HG02763 (cell line): Measurements from ENCODE around the gene INPP5D.
"Not testable (repeated sequence)": the region's sequence is repeated elsewhere in the genome, so short reads cannot be mapped to it uniquely, and the experiment has no call there.

Source experiments
- ATAC-seq: cut with Tn5 transposase; IDR thresholded peaks from one replicate; pipeline ENCODE4 v1.9.1; 2021; ENCODE audit warnings: mild to moderate bottlenecking, moderate library complexity; ENCODE audit not compliant: unreplicated experiment

INPP5D gene

GRCh38 chr2:233168445-233168844, 108.3 kb downstream of the INPP5D start:
- ATAC-seq = no peak

- ATAC-seq = no peak
Measured at GRCh38 chr2:233168919-233169318, 108.8 kb downstream of the INPP5D start.

- ATAC-seq = no peak
Measured at GRCh38 chr2:233171344-233171743, 111.2 kb downstream of the INPP5D start.

GRCh38 chr2:233173115-233173514, 113.0 kb downstream of the INPP5D start:
- ATAC-seq = no peak

GRCh38 chr2:233174137-233174536, 114.0 kb downstream of the INPP5D start:
- no peak for ATAC-seq

GRCh38 chr2:233178994-233179847, 119.1 kb downstream of the INPP5D start:
- no peak for ATAC-seq

GRCh38 chr2:233179848-233180366, 119.8 kb downstream of the INPP5D start:
- ATAC-seq = no peak

GRCh38 chr2:233183869-233184418, 123.8 kb downstream of the INPP5D start:
- ATAC-seq = no peak

- no peak for ATAC-seq
Measured at GRCh38 chr2:233184669-233185068, 124.5 kb downstream of the INPP5D start.

- no peak for ATAC-seq
Measured at GRCh38 chr2:233185330-233185729, 125.2 kb downstream of the INPP5D start.

- ATAC-seq = no peak
Measured at GRCh38 chr2:233185963-233186362, 125.8 kb downstream of the INPP5D start.

GRCh38 chr2:233186851-233187250, 126.7 kb downstream of the INPP5D start:
- ATAC-seq = no peak

GRCh38 chr2:233189025-233189424, 128.9 kb downstream of the INPP5D start:
- ATAC-seq = no peak

- ATAC-seq = not testable (repeated sequence)
Measured at GRCh38 chr2:233191016-233191415, 130.9 kb downstream of the INPP5D start.

GRCh38 chr2:233193738-233194137, 133.6 kb downstream of the INPP5D start:
- ATAC-seq = no peak

- no peak for ATAC-seq
Measured at GRCh38 chr2:233195027-233195426, 134.9 kb downstream of the INPP5D start.

- ATAC-seq = no peak
Measured at GRCh38 chr2:233197022-233197421, 136.9 kb downstream of the INPP5D start.

- no peak for ATAC-seq
Measured at GRCh38 chr2:233198026-233198425, 137.9 kb downstream of the INPP5D start.

GRCh38 chr2:233199870-233200269, 139.7 kb downstream of the INPP5D start:
- ATAC-seq = no peak

GRCh38 chr2:233200790-233201189, 140.6 kb downstream of the INPP5D start:
- ATAC-seq = not testable (repeated sequence)

GRCh38 chr2:233201258-233202013, 141.3 kb downstream of the INPP5D start:
- no peak for ATAC-seq
